IPS-20b (cell line): ENCODE measurements around the gene WASF1.
A peak's percentile ranks its signal among the peaks of the same experiment; 100 is the strongest.

Experiments used
- H3K27ac ChIP-seq: one replicate; pipeline ENCODE4 v1.5.1; 2013; ENCODE audit warnings: low read length
- H3K27me3 ChIP-seq: 2 replicates; pipeline ENCODE4 v1.6.1; 2013; ENCODE audit warnings: mild to moderate bottlenecking, low read length, inconsistent platforms; ENCODE audit not compliant: insufficient read depth
- H3K36me3 ChIP-seq: 2 replicates; pipeline ENCODE4 v1.6.1; 2013; ENCODE audit warnings: low read depth, mild to moderate bottlenecking, inconsistent platforms, low read length, moderate library complexity; ENCODE audit not compliant: insufficient read depth
- H3K4me1 ChIP-seq: 2 replicates; pipeline ENCODE4 v1.6.1; 2013; ENCODE audit warnings: mild to moderate bottlenecking, control low read depth, inconsistent platforms, low read length, moderate library complexity; ENCODE audit not compliant: insufficient read depth
- H3K4me3 ChIP-seq: 2 replicates; pipeline ENCODE4 v1.5.1; 2013; ENCODE audit warnings: mild to moderate bottlenecking, low read length, inconsistent platforms
- H3K9ac ChIP-seq: 2 replicates; pipeline ENCODE4 v1.6.1; 2013; ENCODE audit warnings: low read depth, mild to moderate bottlenecking, inconsistent platforms, low read length, moderate library complexity
- H3K9me3 ChIP-seq: 2 replicates; pipeline ENCODE4 v1.6.1; 2013; ENCODE audit warnings: mild to moderate bottlenecking, low read depth, low read length, inconsistent platforms; ENCODE audit not compliant: insufficient read depth

WASF1 gene

DNA sequence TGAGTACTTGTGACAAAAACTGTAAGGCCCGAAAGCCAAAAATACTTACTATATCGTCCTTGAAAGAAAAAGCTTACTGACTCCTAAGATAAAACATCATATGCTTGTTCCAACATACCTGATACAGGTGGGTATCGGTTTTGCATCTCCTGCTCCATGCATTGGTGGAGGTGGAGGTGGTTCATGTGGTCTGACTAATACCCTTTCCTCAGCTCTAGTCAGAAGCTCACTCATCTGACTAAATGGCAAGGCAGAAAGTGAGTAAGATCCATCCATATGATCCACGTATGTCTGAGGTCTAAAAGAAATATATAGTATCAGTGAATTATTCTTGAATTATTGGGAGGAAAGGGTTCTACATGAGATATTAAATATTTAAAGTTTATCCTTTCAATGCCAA lies 76.2 kb downstream of the WASF1 start:
- H3K27me3 ChIP-seq, result no peaks in the 10 kb centered on the region
- no peak overlapping the region for H3K27ac ChIP-seq
- no peaks in the 10 kb centered on the region for H3K9me3 ChIP-seq
- no peak overlapping the region for H3K9ac ChIP-seq
- no peaks in the 10 kb centered on the region for H3K4me1 ChIP-seq
- H3K36me3 ChIP-seq, result peaks cover 67% of the 10 kb centered on the region
- no peak overlapping the region for H3K4me3 ChIP-seq

DNA sequence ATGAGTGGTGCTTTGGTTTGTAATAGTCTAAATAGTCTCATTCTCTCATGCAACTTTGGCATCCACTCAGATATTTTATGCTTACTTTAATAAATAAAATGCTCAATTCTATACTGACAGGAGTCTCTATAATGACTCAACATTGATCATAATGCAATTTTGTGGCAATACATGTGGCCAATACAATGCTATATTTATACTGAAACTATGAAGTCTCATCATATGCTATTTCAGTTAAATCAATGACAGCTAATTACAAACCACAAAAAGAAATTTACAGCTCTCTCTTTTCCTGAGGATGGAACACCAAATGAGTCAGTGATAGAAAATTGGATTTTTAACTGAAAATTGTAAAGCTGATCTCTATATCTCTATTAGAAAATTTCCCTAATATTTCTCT lies 77.1 kb downstream of the WASF1 start:
- Histone ChIP-seq H3K27me3 (no peaks in the 10 kb centered on the region), H3K9ac (no peak overlapping the region), H3K27ac (no peak overlapping the region), H3K36me3 (peaks cover 64% of the 10 kb centered on the region), H3K4me3 (no peak overlapping the region), H3K4me1 (peaks cover 4% of the 10 kb centered on the region; the same call in 1 of the 2 replicates), H3K9me3 (no peaks in the 10 kb centered on the region)

DNA sequence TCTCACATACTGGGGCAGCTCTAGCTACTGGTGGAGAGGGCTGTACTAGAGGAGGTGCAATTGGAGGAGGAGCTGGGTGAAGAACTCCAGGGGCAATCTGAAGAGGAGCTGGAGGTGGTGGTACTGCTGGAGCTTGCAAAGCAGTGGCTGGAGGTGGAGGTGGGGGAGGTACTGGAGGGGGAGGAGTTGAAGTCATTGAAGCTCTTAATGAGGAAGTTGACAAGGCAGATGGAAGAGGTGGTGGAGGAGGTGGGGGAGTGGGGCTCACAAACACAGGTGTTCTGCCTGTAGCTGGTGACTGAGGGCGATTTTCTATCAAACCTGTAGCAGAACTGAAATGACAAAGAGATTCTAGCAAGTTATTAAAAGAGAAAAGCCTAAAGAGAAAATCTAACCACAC lies 77.6 kb downstream of the WASF1 start:
- peaks cover 59% of the 10 kb centered on the region for H3K36me3 ChIP-seq
- no peak overlapping the region for H3K4me3 ChIP-seq
- no peaks in the 10 kb centered on the region for H3K9me3 ChIP-seq
- no peak overlapping the region for H3K9ac ChIP-seq
- no peaks in the 10 kb centered on the region for H3K27me3 ChIP-seq
- no peak overlapping the region for H3K27ac ChIP-seq
- H3K4me1 ChIP-seq, result peaks cover 10% of the 10 kb centered on the region; the same call in 1 of the 2 replicates

DNA sequence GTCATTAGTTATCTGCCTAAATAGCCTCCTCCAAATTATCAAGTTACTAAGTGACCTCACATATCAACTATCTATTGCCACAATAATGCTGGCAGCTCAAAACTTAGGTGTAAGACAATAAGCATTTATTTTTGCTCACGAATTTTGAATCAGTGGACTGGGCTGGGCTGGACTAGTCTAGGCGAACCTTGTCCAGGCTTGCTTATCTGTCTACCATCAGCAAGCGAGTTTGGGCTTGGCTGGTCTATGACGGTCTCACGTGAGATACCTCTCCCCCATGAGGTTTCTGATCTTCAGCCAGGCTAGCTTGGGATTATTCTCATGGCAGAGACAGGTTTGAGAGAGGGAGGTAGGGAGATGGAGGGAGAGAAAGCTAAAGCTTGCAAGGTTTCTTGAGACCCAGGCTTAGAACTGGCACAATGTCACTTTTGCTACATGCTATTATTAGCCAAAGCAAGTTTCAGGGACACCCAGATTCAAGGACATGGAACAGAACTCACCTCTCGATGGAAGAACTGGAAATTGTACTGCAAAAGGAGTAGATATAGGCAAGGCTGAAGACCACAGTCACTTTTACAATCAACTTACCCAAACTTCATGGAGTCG lies 80.9 kb downstream of the WASF1 start:
- H3K4me1 ChIP-seq, result peaks cover 20% of the 10 kb centered on the region
- H3K36me3 ChIP-seq, result peaks cover 34% of the 10 kb centered on the region
- H3K4me3 ChIP-seq, result no peak overlapping the region
- H3K27me3 ChIP-seq, result no peaks in the 10 kb centered on the region
- no peak overlapping the region for H3K9ac ChIP-seq
- H3K9me3 ChIP-seq, result no peaks in the 10 kb centered on the region
- no peak overlapping the region for H3K27ac ChIP-seq

DNA sequence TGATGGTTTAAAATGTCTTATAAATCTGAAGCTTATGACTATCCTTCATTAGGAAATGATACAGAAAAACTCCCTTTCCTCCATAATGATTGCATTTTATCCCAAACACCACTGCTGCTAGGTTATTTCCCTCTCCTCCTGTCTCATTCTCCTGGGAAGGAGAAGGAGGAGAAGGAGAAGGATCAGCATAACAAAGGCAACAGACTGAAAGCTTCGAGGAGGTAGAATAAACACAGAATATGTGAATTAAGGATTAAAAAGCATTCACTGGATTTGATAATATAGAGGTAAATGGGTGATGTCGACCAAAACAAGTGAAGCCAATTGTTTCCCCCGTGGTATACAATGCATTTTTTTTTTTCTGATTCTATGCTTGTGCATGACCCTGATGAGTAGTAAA lies 82.0 kb downstream of the WASF1 start:
- H3K9me3 ChIP-seq, result no peaks in the 10 kb centered on the region
- H3K9ac ChIP-seq, result peak overlapping the region; percentile 19; the same call in 1 of the 2 replicates
- peak overlapping the region; percentile 38; the same call in 1 of the 2 replicates for H3K4me3 ChIP-seq
- peaks cover 25% of the 10 kb centered on the region; the same call in 1 of the 2 replicates for H3K36me3 ChIP-seq
- no peak overlapping the region for H3K27ac ChIP-seq
- peaks cover 20% of the 10 kb centered on the region for H3K4me1 ChIP-seq
- no peaks in the 10 kb centered on the region for H3K27me3 ChIP-seq

DNA sequence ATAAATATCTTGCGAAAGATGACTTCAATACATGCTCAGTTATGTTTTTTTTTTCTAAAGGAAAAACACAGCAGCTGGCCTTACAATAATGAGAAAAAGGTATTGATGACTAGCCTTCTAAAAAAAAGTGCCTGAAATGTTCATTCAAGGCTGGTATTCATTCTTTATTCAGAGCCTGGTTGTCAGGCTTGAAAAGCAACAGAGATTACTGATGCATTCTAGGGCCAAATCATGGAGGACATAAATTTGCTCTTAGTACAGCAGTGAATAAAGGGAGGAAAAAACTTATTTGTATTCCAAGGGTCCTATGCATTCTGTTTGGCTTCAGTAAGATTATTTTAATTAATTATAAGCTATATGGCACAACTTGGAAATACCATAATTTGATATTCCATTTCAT lies 83.5 kb downstream of the WASF1 start:
- no peak overlapping the region for H3K27ac ChIP-seq

DNA sequence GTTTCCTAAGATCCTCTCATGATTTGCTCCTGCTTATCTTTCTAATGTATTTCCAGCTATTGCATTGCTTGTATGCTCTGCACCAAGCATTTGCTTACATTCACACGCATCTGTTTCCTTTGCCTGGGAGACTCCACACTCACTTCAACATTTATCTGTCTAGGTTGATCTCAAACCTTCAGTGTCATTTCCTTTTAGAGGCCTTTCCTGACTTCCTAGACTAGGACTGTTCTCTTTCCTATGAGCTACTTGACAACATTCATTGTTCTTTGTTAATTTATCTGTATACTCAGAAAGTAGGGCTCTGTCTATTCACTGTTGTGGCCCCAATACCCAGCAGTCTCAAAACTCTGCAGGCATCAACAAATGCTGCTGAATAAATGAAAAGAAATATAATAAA lies 84.4 kb downstream of the WASF1 start:
- Histone ChIP-seq H3K36me3 (peaks cover 8% of the 10 kb centered on the region; the same call in 1 of the 2 replicates), H3K9me3 (no peaks in the 10 kb centered on the region), H3K27ac (no peak overlapping the region), H3K4me1 (peaks cover 20% of the 10 kb centered on the region), H3K9ac (no peak overlapping the region), H3K27me3 (no peaks in the 10 kb centered on the region), H3K4me3 (no peak overlapping the region)

More for the DNA sequence above, 83.5 kb downstream of the WASF1 start:
- H3K4me1 ChIP-seq, result peaks cover 20% of the 10 kb centered on the region
- H3K9ac ChIP-seq, result no peak overlapping the region
- H3K9me3 ChIP-seq, result no peaks in the 10 kb centered on the region
- no peak overlapping the region for H3K4me3 ChIP-seq
- peaks cover 15% of the 10 kb centered on the region; the same call in 1 of the 2 replicates for H3K36me3 ChIP-seq
- no peaks in the 10 kb centered on the region for H3K27me3 ChIP-seq

DNA sequence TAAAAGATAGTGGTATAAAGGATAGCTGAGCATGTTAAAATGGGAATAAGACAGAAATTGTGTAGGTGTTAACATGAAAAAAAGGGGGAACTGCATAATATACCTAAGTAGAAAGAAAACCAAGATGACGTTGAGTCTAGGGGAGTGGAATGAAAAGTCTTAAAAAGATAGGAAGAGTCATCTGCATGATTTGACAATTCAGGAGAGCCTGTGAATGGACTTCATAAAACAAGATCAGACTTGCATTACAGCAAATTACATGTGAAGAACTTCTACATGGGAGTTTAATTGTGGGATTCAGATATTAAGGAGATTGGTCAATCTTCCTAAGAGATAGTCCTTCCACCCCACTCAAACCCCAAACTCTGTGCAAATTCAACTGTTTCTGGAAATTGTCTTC lies 85.5 kb downstream of the WASF1 start:
- Histone ChIP-seq H3K9me3 (no peaks in the 10 kb centered on the region), H3K4me1 (peaks cover 20% of the 10 kb centered on the region), H3K27ac (no peak overlapping the region), H3K27me3 (no peaks in the 10 kb centered on the region), H3K4me3 (no peak overlapping the region), H3K36me3 (no peaks in the 10 kb centered on the region), H3K9ac (no peak overlapping the region)

DNA sequence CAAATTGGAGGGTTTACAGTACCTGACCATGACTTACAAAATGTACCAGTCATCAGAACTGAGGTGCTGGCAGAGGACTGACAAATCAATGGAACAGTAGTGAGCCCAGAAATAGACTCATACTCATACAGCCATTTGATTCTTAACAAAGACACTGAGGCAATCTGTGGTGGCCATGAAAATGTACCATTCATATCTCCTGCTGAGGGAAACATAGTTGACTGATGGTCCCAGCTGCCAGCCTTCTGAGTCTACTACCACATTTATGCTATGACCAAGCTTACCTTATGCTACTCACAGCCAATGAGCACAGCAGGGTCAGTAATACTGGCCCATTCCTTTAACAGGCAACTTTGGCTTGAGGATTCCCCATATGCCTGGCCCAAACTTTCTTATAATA lies 88.6 kb downstream of the WASF1 start:
- Histone ChIP-seq H3K27me3 (no peaks in the 10 kb centered on the region), H3K27ac (no peak overlapping the region), H3K36me3 (no peaks in the 10 kb centered on the region), H3K4me1 (peaks cover 2% of the 10 kb centered on the region; the same call in 1 of the 2 replicates), H3K4me3 (no peak overlapping the region), H3K9me3 (no peaks in the 10 kb centered on the region), H3K9ac (no peak overlapping the region)

DNA sequence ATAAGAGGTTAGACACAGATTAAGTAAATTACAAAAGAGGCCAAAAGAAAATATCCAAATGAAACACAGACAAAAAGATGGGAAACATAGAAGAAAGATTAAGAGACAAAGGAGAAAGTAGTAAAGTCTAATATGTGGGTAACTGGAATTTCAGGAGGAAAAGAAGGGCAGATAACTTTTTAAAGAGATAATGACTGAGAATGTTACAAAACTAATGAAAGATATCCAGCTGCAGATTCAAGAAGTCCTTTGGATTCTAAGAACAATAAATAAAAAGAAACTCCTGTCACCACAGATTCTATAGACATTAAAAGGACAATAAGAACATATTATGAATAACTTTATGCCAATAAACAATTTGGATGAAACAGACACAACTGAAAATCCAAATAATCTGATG lies 90.1 kb downstream of the WASF1 start:
- H3K27me3 ChIP-seq, result no peaks in the 10 kb centered on the region
- no peaks in the 10 kb centered on the region for H3K4me1 ChIP-seq
- H3K9ac ChIP-seq, result no peak overlapping the region
- H3K27ac ChIP-seq, result no peak overlapping the region
- H3K9me3 ChIP-seq, result no peaks in the 10 kb centered on the region
- no peaks in the 10 kb centered on the region for H3K36me3 ChIP-seq
- H3K4me3 ChIP-seq, result no peak overlapping the region

DNA sequence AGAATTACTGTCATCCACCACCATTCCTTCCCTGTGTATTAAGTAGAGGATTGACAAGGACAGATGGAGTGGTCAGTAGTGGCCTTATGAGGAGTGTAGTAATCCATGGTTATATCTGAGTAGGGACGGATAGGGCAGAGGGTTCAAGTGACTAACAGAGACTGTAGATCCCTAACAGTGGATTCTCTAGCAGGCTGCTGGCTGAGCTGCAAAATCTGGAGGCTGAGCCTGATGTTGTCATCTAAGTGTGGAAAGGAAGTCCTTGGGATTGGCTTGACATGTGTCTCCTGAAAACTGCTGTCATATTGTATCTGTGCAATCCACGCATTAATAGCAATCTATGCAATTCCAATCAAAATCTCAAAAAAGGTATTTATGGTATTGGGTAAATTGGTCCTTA lies 94.2 kb downstream of the WASF1 start:
- Histone ChIP-seq H3K9ac (no peak overlapping the region), H3K27me3 (no peaks in the 10 kb centered on the region), H3K36me3 (no peaks in the 10 kb centered on the region), H3K4me3 (no peak overlapping the region), H3K27ac (no peak overlapping the region), H3K9me3 (no peaks in the 10 kb centered on the region), H3K4me1 (no peaks in the 10 kb centered on the region)

DNA sequence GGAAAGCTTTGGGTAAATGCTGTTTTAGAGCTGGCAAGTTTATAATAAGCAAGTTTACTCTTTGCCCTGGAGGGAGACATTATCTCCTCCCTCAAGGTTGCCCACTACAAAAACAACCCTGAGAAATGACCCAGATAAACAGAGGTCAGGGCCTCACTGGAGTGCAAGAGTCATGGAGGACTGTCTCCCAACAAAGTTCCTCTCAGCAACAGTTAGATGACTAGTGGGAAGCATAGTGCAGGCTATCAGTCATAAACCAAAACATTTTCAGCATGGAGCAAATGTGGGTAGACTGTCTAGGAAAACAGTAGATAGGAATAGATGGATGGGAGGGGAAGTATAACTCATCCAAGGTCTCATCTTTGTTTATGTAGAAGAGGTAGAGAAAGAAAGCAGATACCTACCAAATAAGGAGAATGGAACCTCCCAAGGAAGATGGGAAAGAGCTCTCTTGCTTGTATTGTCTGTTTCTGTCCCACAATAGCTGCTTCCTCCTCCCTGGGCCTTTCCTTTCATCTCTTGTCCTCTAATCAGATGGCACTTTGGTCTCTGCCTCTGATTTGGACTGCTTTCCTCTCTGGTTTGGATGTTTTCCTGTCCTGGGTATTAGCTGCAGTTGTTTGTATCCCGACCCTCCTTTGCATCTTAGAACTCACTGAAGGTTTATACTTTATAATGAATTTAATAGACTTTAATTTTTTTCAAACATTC lies 95.4 kb downstream of the WASF1 start:
- no peaks in the 10 kb centered on the region for H3K4me1 ChIP-seq
- no peak overlapping the region for H3K27ac ChIP-seq

More for the DNA sequence above, 95.4 kb downstream of the WASF1 start:
- H3K27me3 ChIP-seq, result no peaks in the 10 kb centered on the region
- no peak overlapping the region for H3K9ac ChIP-seq
- H3K36me3 ChIP-seq, result no peaks in the 10 kb centered on the region
- H3K9me3 ChIP-seq, result no peaks in the 10 kb centered on the region
- no peak overlapping the region for H3K4me3 ChIP-seq
